ENCODE data around the gene MKNK1.

- TF ChIP-seq ZNF8 (CRISPR knock-in tag; IDR thresholded peaks at IDR 0.05) (no peak), TSHZ2 (CRISPR knock-in tag; IDR thresholded peaks at IDR 0.05) (no peak), TOX (CRISPR knock-in tag; IDR thresholded peaks at IDR 0.05; ENCODE audit: borderline replicate concordance) (no peak), RARB (CRISPR knock-in tag; IDR thresholded peaks at IDR 0.05) (no peak), BACH2 (CRISPR knock-in tag; IDR thresholded peaks at IDR 0.05; ENCODE audit: borderline replicate concordance) (no peak), ZFP3 (CRISPR knock-in tag; IDR thresholded peaks at IDR 0.05) (no peak), CREB5 (CRISPR knock-in tag; IDR thresholded peaks at IDR 0.05; ENCODE audit: low read depth) (no peak), POU6F1 (CRISPR knock-in tag; IDR thresholded peaks at IDR 0.05; ENCODE audit: borderline replicate concordance, low read depth) (no peak), SNAI2 (CRISPR knock-in tag; IDR thresholded peaks at IDR 0.05) (no peak)
Measured at GRCh38 chr1:46521414-46521813, 82.7 kb downstream of the MKNK1 start.
